Subcutaneous adipose tissue (tissue), 4 donors: ENCODE measurements around the gene EDARADD. TPM values are rescaled to one million over a fixed set of nuclear protein-coding genes. Genes with fewer than 3 reads are reported as not detected.

Source experiments
- total RNA-seq, 4 donors: library from RNA; depleted of rRNA; stranded (reverse); fragments of >200 nt; gene quantifications; one replicate each; pipeline ENCODE4 v1.1.0, GENCODE V29; 2016
- TF ChIP-seq, protein P1 (sequence below): fragments of 450-650 bp; IDR thresholded peaks from one replicate; pipeline ENCODE4 v1.5.1; 2016; ENCODE audit warnings: low read depth, mild to moderate bottlenecking, control low read depth, antibody characterized with exemption, moderate library complexity

EDARADD gene
- total RNA-seq, 4 donors from 2014 or later, result 0.66 to 3.1 TPM; not detected in 2

DNA sequence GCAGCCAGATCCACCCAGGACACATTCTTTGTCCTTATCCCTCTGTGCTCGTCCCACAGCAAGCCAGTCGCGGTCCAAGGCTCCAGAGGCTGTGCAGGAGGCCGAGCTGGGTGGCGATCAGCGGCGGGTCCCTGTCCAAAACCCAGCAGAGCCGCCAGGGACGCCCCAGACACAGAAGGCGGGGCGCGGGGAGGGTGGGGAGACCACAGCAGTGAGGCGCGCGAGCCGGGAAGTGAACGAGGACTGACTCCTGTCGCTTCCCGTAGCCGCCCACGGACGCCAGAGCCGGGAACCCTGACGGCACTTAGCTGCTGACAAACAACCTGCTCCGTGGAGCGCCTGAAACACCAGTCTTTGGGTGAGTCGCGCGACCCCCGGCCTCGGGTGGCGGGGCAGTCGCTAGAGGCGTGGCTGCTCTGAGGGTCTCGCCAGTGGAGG lies 129.6 kb downstream of the EDARADD start, which contains the start of gene LGALS8:
Gene LGALS8, plus strand, starts transcription at position 279 of the 438 bp plus-strand sequence. CDS start 2,089 bp downstream, outside the sequence.
- TF ChIP-seq, protein P1, sequence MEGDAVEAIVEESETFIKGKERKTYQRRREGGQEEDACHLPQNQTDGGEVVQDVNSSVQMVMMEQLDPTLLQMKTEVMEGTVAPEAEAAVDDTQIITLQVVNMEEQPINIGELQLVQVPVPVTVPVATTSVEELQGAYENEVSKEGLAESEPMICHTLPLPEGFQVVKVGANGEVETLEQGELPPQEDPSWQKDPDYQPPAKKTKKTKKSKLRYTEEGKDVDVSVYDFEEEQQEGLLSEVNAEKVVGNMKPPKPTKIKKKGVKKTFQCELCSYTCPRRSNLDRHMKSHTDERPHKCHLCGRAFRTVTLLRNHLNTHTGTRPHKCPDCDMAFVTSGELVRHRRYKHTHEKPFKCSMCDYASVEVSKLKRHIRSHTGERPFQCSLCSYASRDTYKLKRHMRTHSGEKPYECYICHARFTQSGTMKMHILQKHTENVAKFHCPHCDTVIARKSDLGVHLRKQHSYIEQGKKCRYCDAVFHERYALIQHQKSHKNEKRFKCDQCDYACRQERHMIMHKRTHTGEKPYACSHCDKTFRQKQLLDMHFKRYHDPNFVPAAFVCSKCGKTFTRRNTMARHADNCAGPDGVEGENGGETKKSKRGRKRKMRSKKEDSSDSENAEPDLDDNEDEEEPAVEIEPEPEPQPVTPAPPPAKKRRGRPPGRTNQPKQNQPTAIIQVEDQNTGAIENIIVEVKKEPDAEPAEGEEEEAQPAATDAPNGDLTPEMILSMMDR, result no peak

DNA sequence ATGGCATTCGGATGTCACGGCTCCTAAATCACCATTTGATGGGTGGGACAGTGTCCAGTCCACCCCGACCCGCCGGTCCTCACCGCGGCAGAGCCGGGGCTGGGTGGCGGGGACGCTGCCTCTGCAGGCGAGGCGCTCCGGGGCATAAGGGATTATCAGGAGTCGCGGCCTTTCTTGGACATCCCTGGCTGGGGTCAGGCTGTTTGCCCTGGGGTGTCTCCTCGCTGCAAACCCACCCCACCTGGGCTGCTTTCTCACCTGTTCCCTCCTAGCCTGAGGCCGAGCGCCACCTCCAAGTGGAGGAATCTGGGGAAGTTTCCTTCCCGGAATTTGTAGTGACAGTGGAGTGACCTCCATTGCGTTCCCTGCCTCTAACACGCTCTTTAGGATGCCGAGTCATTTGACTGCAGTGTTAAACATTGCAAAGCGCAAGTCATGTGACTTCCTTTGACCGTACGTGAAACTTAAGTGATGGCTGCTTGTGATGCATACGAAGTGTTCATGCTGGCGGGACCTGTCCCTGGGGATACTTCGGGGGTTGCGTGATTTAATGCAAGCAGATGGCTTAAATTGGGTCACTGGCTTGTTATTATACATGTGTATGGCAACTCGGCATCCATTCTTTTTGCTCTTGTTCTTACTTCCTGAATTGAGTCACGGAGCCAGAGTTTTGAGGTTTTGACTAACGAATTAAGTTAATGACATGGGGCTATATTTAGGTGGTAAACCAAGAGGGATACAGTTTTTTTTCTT lies 130.2 kb downstream of the EDARADD start:
- TF ChIP-seq, protein P1, result no peak

DNA sequence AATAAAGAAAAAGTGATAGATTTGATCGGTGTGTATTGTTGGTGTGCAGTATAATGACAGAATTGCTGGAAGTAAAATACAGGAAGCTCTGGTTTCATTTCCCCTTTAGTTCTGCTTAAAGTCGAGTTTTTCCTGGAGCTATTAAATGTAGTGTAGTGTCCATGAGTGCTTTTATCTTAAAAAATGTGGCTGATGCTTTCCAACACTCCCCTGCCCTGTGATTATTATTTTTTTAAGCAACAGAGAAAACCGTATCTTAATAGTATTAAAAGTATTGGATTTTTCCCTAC lies 130.8 kb downstream of the EDARADD start:
- TF ChIP-seq, protein P1, result no peak

DNA sequence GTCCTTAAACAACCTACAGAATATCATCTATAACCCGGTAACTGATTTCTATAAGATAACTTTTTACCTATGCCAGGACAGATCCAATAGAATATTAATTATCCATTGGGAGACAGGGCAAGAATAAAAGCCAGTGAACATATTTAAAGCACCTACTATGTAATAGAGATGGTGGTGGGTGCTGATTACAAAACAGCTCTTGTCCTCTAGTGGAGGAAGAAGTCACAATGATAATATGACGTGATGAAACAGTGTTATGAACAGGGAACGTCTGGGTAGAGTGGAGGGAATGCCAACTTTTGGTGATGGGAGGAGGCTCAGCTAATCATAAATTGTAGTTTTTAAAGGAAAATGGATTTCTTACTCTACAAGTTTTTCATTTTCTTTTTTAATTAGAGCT lies 132.0 kb downstream of the EDARADD start:
- TF ChIP-seq, protein P1, result no peak

DNA sequence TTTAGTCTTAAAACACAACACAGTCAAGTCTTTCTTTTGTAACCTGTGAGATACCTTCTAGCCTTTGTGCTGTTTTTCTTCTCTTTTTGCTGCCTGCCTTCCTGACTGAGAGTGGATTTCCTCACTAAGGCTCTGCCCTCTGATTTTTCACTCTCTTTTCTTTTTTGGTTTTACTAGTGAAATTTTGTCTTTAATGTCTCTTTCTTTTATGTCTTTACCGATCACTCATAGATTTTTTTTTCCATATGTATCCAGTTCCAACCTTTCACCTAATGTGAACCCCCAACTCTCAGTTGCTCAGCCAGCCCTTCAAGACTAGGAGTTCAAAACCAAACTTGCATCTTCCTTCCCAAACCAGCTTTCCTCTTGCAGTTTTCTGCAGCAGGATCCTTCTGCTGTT lies 136.2 kb downstream of the EDARADD start:
- TF ChIP-seq, protein P1, result no peak

DNA sequence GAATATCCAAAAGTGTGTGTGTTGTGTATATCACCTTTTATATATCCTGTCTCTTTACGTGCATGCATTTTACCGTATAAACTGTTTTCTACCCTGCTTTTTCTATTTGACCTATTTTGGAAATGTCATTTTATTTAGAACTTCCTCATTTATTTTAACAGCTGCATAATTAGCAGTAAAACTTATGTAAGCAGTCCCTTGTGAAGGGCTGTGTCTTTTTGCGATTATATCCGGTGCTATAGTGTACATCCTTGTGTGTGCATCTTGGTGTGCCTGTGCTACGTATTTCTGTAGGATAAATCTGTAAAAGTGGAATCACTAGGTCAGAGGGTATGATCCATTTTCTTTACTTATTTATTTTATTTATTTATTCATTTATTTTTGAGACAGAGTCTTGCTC lies 136.9 kb downstream of the EDARADD start:
- TF ChIP-seq, protein P1, result no peak

DNA sequence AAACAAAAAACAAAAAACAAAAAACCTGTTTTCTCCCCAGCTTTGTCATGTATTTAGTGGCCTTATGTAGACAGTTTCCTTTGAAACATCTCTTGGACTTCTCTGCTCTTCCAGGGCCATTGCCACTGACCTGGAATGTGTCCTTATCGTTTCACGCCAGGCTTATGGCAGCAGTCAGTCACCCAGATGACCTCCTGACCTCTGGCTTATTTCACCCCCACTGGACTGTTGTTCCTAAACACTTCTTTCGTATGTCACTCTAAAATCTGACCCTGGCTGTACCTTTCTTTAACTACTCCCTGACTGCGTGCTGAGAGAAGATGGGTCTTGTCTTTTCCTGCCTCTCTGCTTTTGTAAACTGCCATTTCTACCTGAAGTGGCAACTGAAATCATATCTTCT lies 138.8 kb downstream of the EDARADD start:
- TF ChIP-seq, protein P1, result no peak
